ENCODE data around the gene PLAC8L1.

The PLAC8L1 gene

DNA sequence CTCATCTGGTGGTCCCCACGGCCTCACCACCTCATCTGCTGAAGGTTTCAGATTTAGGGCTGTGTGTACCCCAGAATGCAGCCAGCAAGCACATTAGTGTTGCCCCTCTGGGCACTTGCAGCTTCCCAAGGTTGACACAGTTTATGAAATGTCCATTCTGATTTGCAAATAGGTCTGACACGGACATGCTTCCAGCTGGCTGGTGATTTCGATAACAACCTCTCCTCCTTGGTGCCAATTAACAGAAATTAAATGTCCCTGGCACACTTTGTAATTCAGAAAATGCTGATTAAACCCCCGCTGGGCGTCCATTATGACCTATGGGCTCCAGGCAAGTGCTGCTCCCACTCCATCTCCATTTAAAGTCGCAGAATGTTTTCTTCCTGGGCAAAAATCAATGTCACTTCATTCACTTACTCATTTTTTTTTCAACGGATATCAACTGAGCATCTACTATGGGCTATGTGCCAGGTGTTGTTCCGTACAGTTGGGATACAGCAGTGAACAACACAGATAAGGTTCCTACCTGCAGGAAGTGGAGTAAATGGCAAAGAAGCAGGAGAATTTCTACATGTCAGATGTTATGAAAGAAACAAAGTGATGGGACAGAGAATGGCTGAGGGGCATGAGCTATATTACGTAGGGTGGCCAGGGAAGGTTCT, 32.0 kb downstream of the PLAC8L1 start:
- no peak overlapping the region for H3K27ac Mint-ChIP-seq
- H3K4me3 Mint-ChIP-seq = no peak overlapping the region
- H3K36me3 Mint-ChIP-seq (ENCODE audit: insufficient read depth) = no peaks in the 10 kb centered on the region
- ATAC-seq (replicated peaks) (no peak), DNase-seq (no peak)
- no peaks in the 10 kb centered on the region for H3K9me3 Mint-ChIP-seq
- H3K27me3 Mint-ChIP-seq = peaks cover 6 to 14% of the 10 kb centered on the region in 2 donors
- H3K4me1 Mint-ChIP-seq (ENCODE audit: low read depth in 2 of 2) = no peaks in the 10 kb centered on the region

DNA sequence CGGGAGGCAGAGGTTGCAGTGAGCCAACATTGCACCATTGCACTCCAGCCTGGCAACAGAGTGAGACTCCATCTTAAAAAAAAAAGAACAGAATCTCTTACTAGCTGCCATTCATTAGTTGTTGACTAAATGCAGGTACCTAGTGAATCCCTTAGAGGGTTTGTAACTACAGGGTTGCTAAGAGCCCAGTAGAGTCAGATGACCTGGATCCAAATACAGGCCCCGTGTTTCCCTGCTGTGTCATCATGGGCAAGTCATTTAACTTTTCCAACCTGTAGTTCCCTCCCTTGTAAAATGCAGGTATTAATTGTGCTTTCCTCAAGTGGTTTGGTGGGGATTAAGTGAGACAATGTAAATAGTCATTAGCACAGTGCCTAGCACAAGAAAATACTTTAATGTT, 32.8 kb downstream of the PLAC8L1 start:
- peaks cover 6 to 14% of the 10 kb centered on the region in 2 donors for H3K27me3 Mint-ChIP-seq
- no peaks in the 10 kb centered on the region for H3K4me1 Mint-ChIP-seq (ENCODE audit: low read depth in 2 of 2)
- ATAC-seq (replicated peaks) = no peak
- H3K36me3 Mint-ChIP-seq (ENCODE audit: insufficient read depth) = no peaks in the 10 kb centered on the region
- no peaks in the 10 kb centered on the region for H3K9me3 Mint-ChIP-seq
- H3K4me3 Mint-ChIP-seq = no peak overlapping the region
- no peak for DNase-seq
- H3K27ac Mint-ChIP-seq = no peak overlapping the region

DNA sequence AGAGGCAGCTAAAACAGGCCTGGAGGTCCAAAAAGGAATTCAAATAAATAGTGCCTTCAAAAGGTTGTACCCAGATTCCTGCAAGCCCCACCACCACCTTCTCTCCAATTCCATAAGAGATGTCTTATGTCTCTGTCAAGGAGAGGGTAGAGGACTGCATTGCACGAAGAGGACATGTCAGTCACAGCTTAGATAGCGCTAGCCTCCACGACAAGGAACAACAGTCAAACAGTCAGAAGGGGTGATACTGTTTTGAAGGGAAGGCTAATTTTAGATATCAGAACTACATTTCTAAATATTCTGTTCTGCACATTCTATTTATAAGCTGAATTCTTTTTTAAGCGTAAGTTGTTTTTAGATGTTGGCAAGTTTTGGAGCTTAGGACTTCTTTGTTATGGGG, 34.2 kb downstream of the PLAC8L1 start:
- no peaks in the 10 kb centered on the region for H3K36me3 Mint-ChIP-seq (ENCODE audit: insufficient read depth)
- no peaks in the 10 kb centered on the region for H3K9me3 Mint-ChIP-seq
- no peak for ATAC-seq (replicated peaks)
- H3K4me1 Mint-ChIP-seq (ENCODE audit: low read depth in 2 of 2) = no peaks in the 10 kb centered on the region
- no peak overlapping the region for H3K27ac Mint-ChIP-seq
- peaks cover 6 to 14% of the 10 kb centered on the region in 2 donors for H3K27me3 Mint-ChIP-seq
- no peak overlapping the region for H3K4me3 Mint-ChIP-seq
- DNase-seq = no peak

DNA sequence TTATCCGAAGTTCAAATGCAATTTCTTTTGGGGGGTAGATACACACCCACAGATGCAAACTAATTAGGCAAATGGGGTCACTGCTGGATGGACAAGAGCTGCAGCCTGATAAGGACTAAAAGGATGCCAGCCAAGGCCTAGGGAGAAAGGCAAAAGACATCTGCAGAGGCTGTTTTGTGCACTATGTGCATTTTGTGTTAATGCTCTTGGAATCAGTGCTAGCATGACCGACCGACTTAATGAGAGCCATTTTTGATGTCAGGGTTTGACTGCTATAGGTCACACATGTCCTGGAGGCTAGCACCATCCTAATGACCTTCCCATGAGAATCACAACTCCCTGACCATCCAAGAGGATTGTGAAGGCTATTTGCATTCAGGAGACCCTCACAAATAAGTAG, 34.6 kb downstream of the PLAC8L1 start:
- no peaks in the 10 kb centered on the region for H3K9me3 Mint-ChIP-seq
- no peak for DNase-seq
- no peaks in the 10 kb centered on the region for H3K4me1 Mint-ChIP-seq (ENCODE audit: low read depth in 2 of 2)
- H3K27me3 Mint-ChIP-seq = peaks cover 6 to 14% of the 10 kb centered on the region in 2 donors
- no peak overlapping the region for H3K4me3 Mint-ChIP-seq
- no peak for ATAC-seq (replicated peaks)
- no peaks in the 10 kb centered on the region for H3K36me3 Mint-ChIP-seq (ENCODE audit: insufficient read depth)
- no peak overlapping the region for H3K27ac Mint-ChIP-seq

DNA sequence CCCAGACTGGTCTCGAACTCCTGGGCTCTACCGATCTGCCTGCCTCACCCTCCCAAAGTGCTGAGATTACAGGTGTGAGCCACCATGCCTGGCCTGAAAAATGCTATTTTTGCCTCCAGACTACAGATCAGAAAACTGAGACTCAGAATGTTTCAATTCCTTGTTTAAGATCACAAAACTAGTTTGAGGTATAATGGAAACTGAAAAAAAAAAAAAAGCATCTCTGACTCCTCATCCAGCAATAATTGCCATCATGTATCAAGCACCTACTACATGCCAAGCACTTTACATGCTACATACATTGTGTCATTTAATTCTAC, 35.6 kb downstream of the PLAC8L1 start:
- Mint-ChIP-seq H3K27me3 (peaks cover 6 to 14% of the 10 kb centered on the region in 2 donors), H3K4me3 (no peak overlapping the region), H3K27ac (no peak overlapping the region), H3K9me3 (no peaks in the 10 kb centered on the region), H3K36me3 (ENCODE audit: insufficient read depth) (no peaks in the 10 kb centered on the region), H3K4me1 (ENCODE audit: low read depth in 2 of 2) (no peaks in the 10 kb centered on the region)
- no peak for DNase-seq
- ATAC-seq (replicated peaks) = no peak

DNA sequence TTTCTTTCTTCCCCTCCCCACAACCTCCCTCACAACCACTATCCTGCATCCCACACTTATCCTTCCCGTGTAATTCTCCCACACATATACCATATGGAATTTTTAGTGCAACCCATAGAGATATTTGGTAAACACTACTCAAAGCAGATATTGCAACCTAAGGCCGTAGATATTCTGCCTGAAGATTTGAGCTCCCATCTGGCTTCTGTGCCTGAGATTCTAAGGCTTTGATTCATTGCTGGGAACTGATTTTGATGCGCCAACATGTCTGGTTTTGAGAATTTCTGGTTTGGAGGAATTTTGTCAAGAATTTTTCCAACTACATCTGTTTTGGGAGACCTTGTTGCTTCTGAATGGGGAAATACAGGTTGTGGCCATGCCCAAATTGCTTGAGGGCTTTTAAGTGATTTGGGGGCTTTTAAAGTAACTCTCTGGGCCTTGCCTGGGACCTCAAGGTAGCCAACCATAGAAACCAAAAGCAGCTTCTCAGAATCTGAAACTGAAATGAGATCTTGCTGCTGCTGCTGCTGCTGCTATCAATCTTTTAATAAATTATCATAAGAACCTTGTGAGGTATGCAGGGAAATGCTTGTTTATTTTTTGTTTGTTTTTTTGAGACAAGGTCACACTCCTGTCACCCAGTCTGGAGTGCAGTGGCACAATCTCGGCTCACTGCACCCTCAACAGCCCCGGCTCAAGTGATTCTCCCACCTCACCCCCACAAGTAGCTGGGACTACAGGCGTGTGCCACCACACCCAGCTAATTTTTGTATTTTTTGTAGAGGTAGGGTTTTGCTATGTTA, 36.2 kb downstream of the PLAC8L1 start:
- DNase-seq (no peak), ATAC-seq (replicated peaks) (no peak)
- H3K27me3 Mint-ChIP-seq = peaks cover 6 to 15% of the 10 kb centered on the region in 2 donors
- no peaks in the 10 kb centered on the region for H3K36me3 Mint-ChIP-seq (ENCODE audit: insufficient read depth)
- no peak overlapping the region for H3K27ac Mint-ChIP-seq
- H3K9me3 Mint-ChIP-seq = no peaks in the 10 kb centered on the region
- no peak overlapping the region for H3K4me3 Mint-ChIP-seq
- no peaks in the 10 kb centered on the region for H3K4me1 Mint-ChIP-seq (ENCODE audit: low read depth in 2 of 2)

DNA sequence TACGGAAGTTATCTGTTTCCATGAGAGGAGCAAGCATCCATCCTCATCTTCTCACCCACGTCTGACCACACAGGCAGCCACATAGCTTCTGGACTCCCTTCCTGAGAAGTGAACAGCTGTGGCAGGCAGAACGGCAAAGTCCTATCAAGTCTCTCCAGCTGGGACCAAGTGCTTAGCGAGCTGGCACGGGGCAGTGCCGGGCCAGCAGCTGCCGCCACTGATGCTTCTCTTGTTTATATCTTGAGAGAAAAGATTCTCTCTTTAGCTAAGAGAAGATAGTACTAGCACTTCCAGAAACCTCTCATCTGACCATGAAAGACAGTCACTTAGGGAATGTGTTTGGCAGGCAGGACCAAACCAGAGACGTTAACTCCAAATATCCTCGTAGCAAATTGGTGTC, 37.2 kb downstream of the PLAC8L1 start:
- H3K36me3 Mint-ChIP-seq (ENCODE audit: insufficient read depth) = no peaks in the 10 kb centered on the region
- ATAC-seq (replicated peaks) = no peak
- no peaks in the 10 kb centered on the region for H3K9me3 Mint-ChIP-seq
- H3K4me3 Mint-ChIP-seq = no peak overlapping the region
- no peak overlapping the region for H3K27ac Mint-ChIP-seq
- no peaks in the 10 kb centered on the region for H3K4me1 Mint-ChIP-seq (ENCODE audit: low read depth in 2 of 2)
- no peak for DNase-seq
- H3K27me3 Mint-ChIP-seq = peaks cover 0 to 15% of the 10 kb centered on the region in 2 donors

DNA sequence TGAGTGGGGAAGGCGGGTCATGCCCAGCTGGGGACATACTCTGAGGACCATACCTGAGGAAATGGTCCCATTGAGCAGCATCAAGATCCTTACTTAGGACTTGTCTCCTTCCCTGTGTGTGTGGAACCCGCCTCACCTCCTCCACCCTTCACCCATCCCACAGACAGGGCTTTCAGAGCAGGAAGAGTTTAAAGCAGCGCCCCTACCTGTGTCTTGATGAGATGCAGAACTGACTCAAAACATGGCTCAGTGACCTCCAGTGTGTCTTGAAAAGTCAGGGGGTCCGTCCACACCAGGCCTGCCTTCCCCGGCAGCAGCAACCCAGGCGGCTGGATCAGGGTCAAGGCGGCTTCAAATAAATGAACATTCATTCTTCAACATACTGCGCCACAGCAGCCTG, 38.4 kb downstream of the PLAC8L1 start:
- H3K27ac Mint-ChIP-seq = no peak overlapping the region

DNA sequence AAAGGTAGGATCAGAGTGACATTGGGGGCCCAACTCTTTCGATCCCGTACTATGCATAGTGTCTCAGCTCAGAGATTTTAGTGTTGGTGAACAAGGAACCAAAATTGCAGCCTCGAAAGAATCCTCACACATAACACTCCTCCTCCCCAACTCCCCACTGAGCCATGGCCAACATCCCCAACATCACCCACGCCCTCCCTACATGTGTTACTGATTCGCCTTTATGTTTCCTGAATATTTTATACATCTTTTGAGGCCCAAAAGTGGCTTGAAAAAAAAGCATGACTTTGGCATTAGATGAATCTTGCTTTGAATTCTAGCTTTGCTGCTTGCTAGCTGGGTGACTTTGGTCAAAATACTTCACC, 45.2 kb downstream of the PLAC8L1 start:
- no peak overlapping the region for H3K27ac Mint-ChIP-seq
- DNase-seq (no peak), ATAC-seq (replicated peaks) (no peak)
- H3K27me3 Mint-ChIP-seq = peaks cover 7% of the 10 kb centered on the region in 2 donors
- no peak overlapping the region for H3K4me3 Mint-ChIP-seq
- H3K9me3 Mint-ChIP-seq = no peaks in the 10 kb centered on the region
- H3K36me3 Mint-ChIP-seq (ENCODE audit: insufficient read depth) = no peaks in the 10 kb centered on the region
- H3K4me1 Mint-ChIP-seq (ENCODE audit: low read depth in 2 of 2) = peaks cover 0 to 2% of the 10 kb centered on the region in 2 donors

More for the DNA sequence above, 38.4 kb downstream of the PLAC8L1 start:
- ATAC-seq (replicated peaks) (no peak), DNase-seq (no peak)
- peaks cover 0 to 12% of the 10 kb centered on the region in 2 donors for H3K27me3 Mint-ChIP-seq
- H3K36me3 Mint-ChIP-seq (ENCODE audit: insufficient read depth) = no peaks in the 10 kb centered on the region
- no peaks in the 10 kb centered on the region for H3K9me3 Mint-ChIP-seq
- H3K4me3 Mint-ChIP-seq = no peak overlapping the region
- H3K4me1 Mint-ChIP-seq (ENCODE audit: low read depth in 2 of 2) = no peaks in the 10 kb centered on the region

DNA sequence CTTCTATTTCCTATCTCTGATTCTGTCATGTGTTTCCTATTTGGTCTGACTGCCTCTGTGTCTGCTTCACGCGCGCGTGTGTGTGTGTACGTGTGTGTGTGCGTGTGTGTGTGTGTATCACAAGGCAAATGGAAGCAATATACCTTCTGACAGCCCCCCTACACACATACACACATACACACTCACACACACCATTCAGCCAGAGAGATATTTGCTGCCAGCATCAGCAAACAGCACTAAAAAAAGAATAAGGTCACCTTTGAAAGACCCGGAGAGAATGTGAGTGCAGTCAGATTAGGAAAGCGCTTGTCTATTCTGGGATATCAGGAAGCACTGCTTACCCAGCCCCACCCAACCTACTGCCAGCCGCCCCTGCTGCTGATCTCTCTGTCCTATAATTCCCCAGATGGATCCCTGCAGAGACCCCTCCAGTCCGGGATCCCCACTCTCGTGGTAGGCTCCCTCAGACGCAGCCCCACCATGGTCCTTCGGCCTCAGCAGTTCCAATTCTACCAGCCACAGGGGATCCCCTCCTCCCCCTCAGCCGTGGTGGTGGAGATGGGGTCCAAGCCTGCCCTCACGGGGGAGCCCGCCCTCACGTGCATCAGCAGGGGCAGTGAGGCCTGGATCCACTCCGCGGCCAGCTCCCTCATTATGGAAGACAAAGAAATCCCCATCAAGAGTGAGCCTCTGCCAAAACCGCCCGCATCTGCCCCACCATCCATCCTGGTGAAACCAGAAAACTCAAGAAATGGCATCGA, 45.7 kb downstream of the PLAC8L1 start:
- DNase-seq = no peak
- ATAC-seq (replicated peaks) = no peak
- H3K4me3 Mint-ChIP-seq = no peak overlapping the region
- no peaks in the 10 kb centered on the region for H3K36me3 Mint-ChIP-seq (ENCODE audit: insufficient read depth)
- H3K4me1 Mint-ChIP-seq (ENCODE audit: low read depth in 2 of 2) = peaks cover 0 to 2% of the 10 kb centered on the region in 2 donors
- H3K27ac Mint-ChIP-seq = no peak overlapping the region
- H3K27me3 Mint-ChIP-seq = peaks cover 7% of the 10 kb centered on the region in 2 donors
- no peaks in the 10 kb centered on the region for H3K9me3 Mint-ChIP-seq

DNA sequence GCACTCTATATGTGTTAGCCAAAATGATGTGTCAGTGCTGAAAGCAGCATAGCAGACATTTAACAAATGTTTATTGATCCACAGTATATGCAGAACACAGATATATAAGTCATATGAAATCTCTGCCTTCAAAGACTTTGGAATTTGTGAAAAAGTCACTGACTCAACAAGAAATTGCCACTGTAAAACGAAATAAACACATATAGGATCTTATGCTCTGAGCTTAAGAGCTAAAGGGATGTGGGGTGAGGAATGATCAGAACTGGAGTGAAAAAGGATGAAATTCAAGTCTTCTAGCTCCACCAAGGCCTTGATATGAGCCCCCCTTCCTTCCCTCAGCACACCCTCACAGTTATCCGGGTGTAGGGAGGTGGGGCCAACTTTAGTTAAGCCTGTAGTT, 49.9 kb downstream of the PLAC8L1 start:
- Mint-ChIP-seq H3K4me3 (no peak overlapping the region), H3K27me3 (peaks cover 8 to 16% of the 10 kb centered on the region in 2 donors), H3K9me3 (no peaks in the 10 kb centered on the region), H3K27ac (no peak overlapping the region), H3K4me1 (ENCODE audit: low read depth in 2 of 2) (peaks cover 0 to 2% of the 10 kb centered on the region in 2 donors), H3K36me3 (ENCODE audit: insufficient read depth) (no peaks in the 10 kb centered on the region)
- no peak for DNase-seq
- no peak for ATAC-seq (replicated peaks)

DNA sequence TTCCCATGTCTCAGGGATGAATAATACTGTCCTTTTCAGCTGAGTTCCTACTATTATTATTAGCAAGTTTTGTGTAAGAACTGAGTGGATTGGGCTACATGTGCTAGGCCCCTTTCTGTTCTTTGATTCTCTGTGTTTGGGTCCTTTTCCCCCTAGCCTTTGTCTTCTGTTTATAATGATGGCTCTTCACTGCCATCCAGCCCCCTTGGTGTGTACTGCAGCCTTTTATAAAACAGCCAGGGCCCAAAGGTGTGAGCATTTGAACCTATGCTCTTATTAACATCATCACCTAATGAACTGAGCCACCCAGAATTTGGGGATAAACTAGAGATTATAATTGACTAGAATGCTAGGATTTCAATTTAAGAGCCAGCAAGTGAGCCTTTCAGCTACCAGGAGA, 52.6 kb downstream of the PLAC8L1 start:
- H3K27me3 Mint-ChIP-seq = peaks cover 20 to 28% of the 10 kb centered on the region in 2 donors
- no peak overlapping the region for H3K4me3 Mint-ChIP-seq
- DNase-seq = no peak
- H3K36me3 Mint-ChIP-seq (ENCODE audit: insufficient read depth) = no peaks in the 10 kb centered on the region
- no peak overlapping the region for H3K27ac Mint-ChIP-seq
- no peak for ATAC-seq (replicated peaks)
- H3K9me3 Mint-ChIP-seq = no peaks in the 10 kb centered on the region
- peaks cover 0 to 2% of the 10 kb centered on the region in 2 donors for H3K4me1 Mint-ChIP-seq (ENCODE audit: low read depth in 2 of 2)

DNA sequence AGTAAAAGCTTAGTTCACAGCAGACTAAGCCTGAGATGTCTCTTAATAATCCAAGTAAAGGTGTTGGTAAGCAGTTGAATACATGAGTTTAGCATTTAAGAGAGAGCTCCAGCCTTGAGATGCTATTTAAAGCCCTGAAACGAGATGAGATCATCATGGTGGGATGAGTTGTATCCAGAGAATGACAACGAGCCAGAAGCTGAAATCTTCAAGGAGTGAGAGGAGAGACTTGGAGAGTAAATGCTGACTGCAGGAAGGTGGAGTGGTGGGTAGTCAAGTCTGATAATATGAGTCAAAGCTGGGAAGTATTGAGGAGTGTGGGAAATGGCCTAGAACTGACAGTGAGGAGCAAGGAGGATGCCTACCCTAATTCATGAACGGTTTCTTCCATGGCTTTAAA, 53.7 kb downstream of the PLAC8L1 start:
- DNase-seq (no peak), ATAC-seq (replicated peaks) (no peak)
- Mint-ChIP-seq H3K36me3 (ENCODE audit: insufficient read depth) (no peaks in the 10 kb centered on the region), H3K9me3 (no peaks in the 10 kb centered on the region), H3K27ac (no peak overlapping the region), H3K4me1 (ENCODE audit: low read depth in 2 of 2) (peaks cover 0 to 2% of the 10 kb centered on the region in 2 donors), H3K4me3 (no peak overlapping the region), H3K27me3 (peaks cover 20 to 28% of the 10 kb centered on the region in 2 donors)

DNA sequence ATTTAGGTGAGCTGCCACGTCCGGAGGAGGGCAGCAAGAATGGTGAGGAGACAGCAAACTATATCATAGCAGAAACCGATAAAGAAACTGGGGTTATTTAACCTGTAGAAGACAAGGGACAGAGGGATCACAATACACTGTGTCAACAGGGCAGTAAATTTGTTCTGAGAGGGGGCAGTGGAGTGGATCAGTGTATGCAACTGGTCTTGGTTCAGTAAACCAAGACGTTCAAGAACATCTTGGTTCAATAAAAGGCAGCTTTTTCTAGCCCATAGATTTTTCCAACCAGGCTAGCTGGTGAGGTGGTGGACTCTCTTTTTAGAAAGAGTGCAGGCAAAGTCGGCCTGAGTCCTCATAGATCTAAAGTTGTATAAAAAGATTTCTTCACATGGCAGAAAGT, 55.3 kb downstream of the PLAC8L1 start:
- no peaks in the 10 kb centered on the region for H3K36me3 Mint-ChIP-seq (ENCODE audit: insufficient read depth)
- no peaks in the 10 kb centered on the region for H3K4me1 Mint-ChIP-seq (ENCODE audit: low read depth in 2 of 2)
- H3K27ac Mint-ChIP-seq = no peak overlapping the region
- ATAC-seq (replicated peaks) (no peak), DNase-seq (no peak)
- H3K9me3 Mint-ChIP-seq = no peaks in the 10 kb centered on the region
- no peak overlapping the region for H3K4me3 Mint-ChIP-seq
- H3K27me3 Mint-ChIP-seq = peaks cover 20 to 28% of the 10 kb centered on the region in 2 donors
